Suprapubic skin (tissue), 4 donors: ENCODE data around the gene CDH15.

Experiments used
- CTCF ChIP-seq, 2 donors: fragments of 200-600 bp in 1 of 2; fragments of 450-650 bp in 1 of 2; sonication (generic) in 1 of 2; IDR thresholded peaks; one replicate each; pipeline ENCODE4 v1.5.1; 2016 to 2019; ENCODE audit warnings: antibody characterized with exemption in 2 of 2, mild to moderate bottlenecking in 1 of 2, moderate library complexity in 1 of 2
- EP300 ChIP-seq: sonication (generic); formaldehyde crosslinking; IDR thresholded peaks from one replicate; pipeline ENCODE4 v1.6.1; 2017; ENCODE audit warnings: antibody characterized with exemption
- POLR2A ChIP-seq, 2 donors: fragments of 450-650 bp; IDR thresholded peaks; one replicate each; pipeline ENCODE4 v1.6.1; 2017; ENCODE audit warnings: antibody characterized with exemption in 2 of 2, mild to moderate bottlenecking in 2 of 2, moderate library complexity in 2 of 2
- POLR2AphosphoS5 ChIP-seq, 3 donors: sonication (generic); formaldehyde crosslinking; IDR thresholded peaks; one replicate each; pipeline ENCODE4 v1.6.1; 2017; ENCODE audit warnings: antibody characterized with exemption in 3 of 3

GRCh38 chr16:89163297-89163696 lies 8.3 kb upstream of the CDH15 start:
- TF ChIP-seq POLR2A (IDR thresholded peaks at IDR 0.05) (no peak), POLR2AphosphoS5 (IDR thresholded peaks at IDR 0.05) (no peak), CTCF (IDR thresholded peaks at IDR 0.05) (no peak), EP300 (no peak)
